HepG2 (cell line): Measurements from ENCODE around the gene AGRP. TPM values are rescaled to one million over a fixed set of nuclear protein-coding genes. Genes with fewer than 3 reads are reported as not detected.
A peak's percentile ranks its signal among the peaks of the same experiment; 100 is the strongest.

Experiments used
- ATM ChIP-seq: fragments of 450-650 bp; IDR thresholded peaks from 2 replicates; pipeline ENCODE4 v1.7.1; 2017; ENCODE audit warnings: mild to moderate bottlenecking, borderline replicate concordance
- KLF11 ChIP-seq: IDR thresholded peaks from 2 replicates; pipeline ENCODE4 v1.6.1; 2016; ENCODE audit warnings: missing compliant biosample characterization
- MAFF ChIP-seq: IDR thresholded peaks from 2 replicates; pipeline ENCODE4 v1.6.1; 2011; ENCODE audit warnings: low read depth, low read length, improper control_type of control experiment
- MEF2D ChIP-seq: sonication (generic); formaldehyde crosslinking; IDR thresholded peaks from 2 replicates; pipeline ENCODE4 v1.5.1; 2020; ENCODE audit warnings: mild to moderate bottlenecking, missing genetic modification reagents
- NFE2 ChIP-seq: sonication (generic); formaldehyde crosslinking; IDR thresholded peaks from 2 replicates; pipeline ENCODE4 v1.4.0; 2020; ENCODE audit warnings: missing genetic modification reagents
- NONO ChIP-seq, 2 experiments: fragments of 450-650 bp in 1 of 2; sonication (generic) in 1 of 2; formaldehyde crosslinking in 1 of 2; IDR thresholded peaks in 1 of 2; conservative IDR thresholded peaks in 1 of 2; 2 replicates each; pipeline versions ENCODE4 v1.6.1 to v1.8.0; 2017 to 2022; ENCODE audit warnings: mild to moderate bottlenecking in 1 of 2, missing genetic modification reagents in 1 of 2, moderate library complexity in 1 of 2
- NR2F2 ChIP-seq: IDR thresholded peaks from 2 replicates; pipeline ENCODE4 v1.6.1; 2012; ENCODE audit warnings: low read depth, inconsistent platforms, borderline replicate concordance
- PLRG1 ChIP-seq: fragments of 450-650 bp; conservative IDR thresholded peaks from 2 replicates; pipeline ENCODE4 v1.6.1; 2016
- THAP11 ChIP-seq: IDR thresholded peaks from 2 replicates; pipeline ENCODE4 v1.6.1; 2016; ENCODE audit warnings: missing biosample characterization, missing genetic modification reagents
- ZFY ChIP-seq: sonication (generic); formaldehyde crosslinking; IDR thresholded peaks from 2 replicates; pipeline ENCODE4 v1.4.0; 2020; ENCODE audit warnings: missing genetic modification reagents
- ZNF207 ChIP-seq: fragments of 450-650 bp; IDR thresholded peaks from 2 replicates; pipeline ENCODE4 v1.6.1; 2016; ENCODE audit warnings: antibody characterized with exemption, borderline replicate concordance
- ZNF589 ChIP-seq: sonication (generic); formaldehyde crosslinking; conservative IDR thresholded peaks from 2 replicates; pipeline ENCODE4 v1.8.0; 2022; ENCODE audit warnings: mild to moderate bottlenecking, moderate library complexity, missing genetic modification reagents
- ZNF674 ChIP-seq: sonication (generic); formaldehyde crosslinking; IDR thresholded peaks from 2 replicates; pipeline ENCODE4 v1.5.0; 2020; ENCODE audit warnings: low read depth, mild to moderate bottlenecking, missing genetic modification reagents
- ZNF710 ChIP-seq: sonication (generic); formaldehyde crosslinking; IDR thresholded peaks from 2 replicates; pipeline ENCODE4 v1.5.0; 2020; ENCODE audit warnings: mild to moderate bottlenecking, missing genetic modification reagents, borderline replicate concordance
- ZNF790 ChIP-seq: sonication (generic); formaldehyde crosslinking; IDR thresholded peaks from 2 replicates; pipeline ENCODE4 v1.8.0; 2022; ENCODE audit warnings: missing genetic modification reagents, mild to moderate bottlenecking, borderline replicate concordance
- ZSCAN5A ChIP-seq: sonication (generic); formaldehyde crosslinking; IDR thresholded peaks from 2 replicates; pipeline ENCODE4 v1.8.0; 2022; ENCODE audit warnings: mild to moderate bottlenecking, missing genetic modification reagents, borderline replicate concordance
- ZXDC ChIP-seq: sonication (generic); formaldehyde crosslinking; IDR thresholded peaks from 2 replicates; pipeline ENCODE4 v1.5.0; 2020; ENCODE audit warnings: mild to moderate bottlenecking, missing genetic modification reagents
- polyA plus RNA-seq, 8 experiments: library from polyadenylated mRNA; depleted of rRNA in 3 of 8; stranded (reverse) in 7 of 8; unstranded in 1 of 8; fragments of >200 nt; fragmentation: Illumina TruSeq in 4 of 8; extraction: Trizol in 4 of 8; gene quantifications; 2 replicates each; pipeline versions ENCODE4 v1.2.1 to v1.2.3, GENCODE V29; 2011 to 2016; ENCODE audit warnings: low read depth in 4 of 8, missing spikeins in 1 of 8, mixed read lengths in 1 of 8; ENCODE audit not compliant: insufficient read depth in 1 of 8
- total RNA-seq, 5 experiments: library from RNA; depleted of rRNA; stranded (reverse); fragments of >200 nt; fragmentation: Illumina TruSeq; extraction: Trizol; gene quantifications; 2 replicates each; pipeline ENCODE4 v1.2.3, GENCODE V29; 2016; ENCODE audit warnings: low read depth in 1 of 5
- TF ChIP-seq, protein P1 (sequence below): sonication (generic); formaldehyde crosslinking; IDR thresholded peaks from 2 replicates; pipeline ENCODE4 v1.8.1; 2022; ENCODE audit warnings: low read depth, mild to moderate bottlenecking, missing genetic modification reagents

Gene AGRP
- total and polyA plus RNA-seq, 2 of the 13 experiments (the other 11 are each of a cell fraction or from before 2014, with no cell fraction given) = not detected

GRCh38 chr16:67481561-67482232, 1.6 kb downstream of the AGRP start (continued):
- no peak for TF ChIP-seq ZNF790 (CRISPR knock-in tag)
- no peak for TF ChIP-seq NONO (IDR thresholded peaks at IDR 0.05)
- TF ChIP-seq NONO (CRISPR knock-in tag; conservative IDR thresholded peaks at IDR 0.05) = no peak
- TF ChIP-seq MAFF = no peak
- TF ChIP-seq, protein P1, sequence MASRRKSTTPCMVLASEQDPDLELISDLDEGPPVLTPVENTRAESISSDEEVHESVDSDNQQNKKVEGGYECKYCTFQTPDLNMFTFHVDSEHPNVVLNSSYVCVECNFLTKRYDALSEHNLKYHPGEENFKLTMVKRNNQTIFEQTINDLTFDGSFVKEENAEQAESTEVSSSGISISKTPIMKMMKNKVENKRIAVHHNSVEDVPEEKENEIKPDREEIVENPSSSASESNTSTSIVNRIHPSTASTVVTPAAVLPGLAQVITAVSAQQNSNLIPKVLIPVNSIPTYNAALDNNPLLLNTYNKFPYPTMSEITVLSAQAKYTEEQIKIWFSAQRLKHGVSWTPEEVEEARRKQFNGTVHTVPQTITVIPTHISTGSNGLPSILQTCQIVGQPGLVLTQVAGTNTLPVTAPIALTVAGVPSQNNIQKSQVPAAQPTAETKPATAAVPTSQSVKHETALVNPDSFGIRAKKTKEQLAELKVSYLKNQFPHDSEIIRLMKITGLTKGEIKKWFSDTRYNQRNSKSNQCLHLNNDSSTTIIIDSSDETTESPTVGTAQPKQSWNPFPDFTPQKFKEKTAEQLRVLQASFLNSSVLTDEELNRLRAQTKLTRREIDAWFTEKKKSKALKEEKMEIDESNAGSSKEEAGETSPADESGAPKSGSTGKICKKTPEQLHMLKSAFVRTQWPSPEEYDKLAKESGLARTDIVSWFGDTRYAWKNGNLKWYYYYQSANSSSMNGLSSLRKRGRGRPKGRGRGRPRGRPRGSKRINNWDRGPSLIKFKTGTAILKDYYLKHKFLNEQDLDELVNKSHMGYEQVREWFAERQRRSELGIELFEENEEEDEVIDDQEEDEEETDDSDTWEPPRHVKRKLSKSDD (CRISPR knock-in tag) = 0 out of 2 replicates have a peak, but pooled peaks have one; percentile 29
- no peak for TF ChIP-seq ZSCAN5A
- no peak for TF ChIP-seq ZNF589 (CRISPR knock-in tag)
- no peak for TF ChIP-seq KLF11
- 0 out of 2 replicates have a peak, but pooled peaks have one; percentile 12 for TF ChIP-seq ZXDC (CRISPR knock-in tag)
- 0 out of 2 replicates have a peak, but pooled peaks have one; percentile 8 for TF ChIP-seq ZNF674 (CRISPR knock-in tag)
- TF ChIP-seq ZNF207 = no peak
- no peak for TF ChIP-seq PLRG1
- TF ChIP-seq ATM = no peak
- TF ChIP-seq ZFY (CRISPR knock-in tag) = no peak
- peak; percentile 78 for TF ChIP-seq MEF2D (CRISPR knock-in tag)
- TF ChIP-seq NFE2 (CRISPR knock-in tag) = no peak; the same call in 1 of the 2 replicates
- peak; percentile 48; the same call in 1 of the 2 replicates for TF ChIP-seq NR2F2
- TF ChIP-seq THAP11 (CRISPR knock-in tag) = no peak
- no peak for TF ChIP-seq ZNF710 (CRISPR knock-in tag)
